ENCODE data around the gene STK26.
"Not testable (repeated sequence)": the region's sequence is repeated elsewhere in the genome, so short reads cannot be mapped to it uniquely, and the experiment has no call there.

STK26 gene
- long read RNA-seq, donor 1, result 0 reads
- long read RNA-seq, donor 2, result 0 reads
- long read RNA-seq, donor 3, result 0 reads
- long read RNA-seq, donor 4, result 0 reads
- long read RNA-seq, donor 5, partial matches to known transcripts, result 0 of 1 reads
- long read RNA-seq, donor 5, other reads (novel, unspliced or antisense), result 0 of 1 reads
- long read RNA-seq, donor 6, result 0 reads
- long read RNA-seq, donor 7, partial matches to known transcripts, result 0 of 3 reads
- long read RNA-seq, donor 7, other reads (novel, unspliced or antisense), result 0 of 3 reads
- long read RNA-seq, donor 8, partial matches to known transcripts, result 0 of 1 reads
- long read RNA-seq, donor 8, other reads (novel, unspliced or antisense), result 0 of 1 reads

- DNase-seq, result peak; percentile 68
These were observed at the start of gene STK26 for GRCh38 chrX:132022967-132023895. Gene STK26 (plus strand): TSS chrX:132023302. CDS start chrX:132023618, 316 bp downstream.

GRCh38 chrX:131975851-131976250 lies 47.3 kb upstream of the STK26 start:
- DNase-seq, result no peak

- DNase-seq, result no peak
These were observed 45.5 kb upstream of the STK26 start for GRCh38 chrX:131977619-131978018.

- DNase-seq, result no peak
These were observed 44.0 kb upstream of the STK26 start for GRCh38 chrX:131979116-131979515.

GRCh38 chrX:131985526-131986049 lies 37.5 kb upstream of the STK26 start:
- DNase-seq, result no peak

GRCh38 chrX:131987252-131987651 lies 35.9 kb upstream of the STK26 start:
- no peak for DNase-seq

- DNase-seq, result no peak
These were observed 34.9 kb upstream of the STK26 start for GRCh38 chrX:131988236-131988635.

- no peak for DNase-seq
These were observed 22.0 kb upstream of the STK26 start for GRCh38 chrX:132001127-132001526.

- no peak for DNase-seq
These were observed 18.4 kb upstream of the STK26 start for GRCh38 chrX:132004728-132005127.

GRCh38 chrX:132009350-132009749 lies 13.8 kb upstream of the STK26 start:
- DNase-seq, result no peak

GRCh38 chrX:132010213-132010612 lies 12.9 kb upstream of the STK26 start:
- DNase-seq, result not testable (repeated sequence)

- no peak for DNase-seq
These were observed 7.2 kb upstream of the STK26 start for GRCh38 chrX:132015875-132016274.

GRCh38 chrX:132016628-132017430 lies 6.3 kb upstream of the STK26 start:
- DNase-seq, result no peak

- no peak for DNase-seq
These were observed 5.5 kb upstream of the STK26 start for GRCh38 chrX:132017431-132018185.

- DNase-seq, result no peak
These were observed 720 bp upstream of the STK26 start for GRCh38 chrX:132022198-132022966.

- DNase-seq, result peak; percentile 36
These were observed 839 bp downstream of the STK26 start for GRCh38 chrX:132023896-132024386.

- peak; percentile 12 for DNase-seq
These were observed 1.9 kb downstream of the STK26 start for GRCh38 chrX:132025041-132025440.

- DNase-seq, result no peak
These were observed 7.2 kb downstream of the STK26 start for GRCh38 chrX:132030264-132030663.

- no peak for DNase-seq
These were observed 8.8 kb downstream of the STK26 start for GRCh38 chrX:132031867-132032266.

GRCh38 chrX:132033166-132033565 lies 10.1 kb downstream of the STK26 start:
- DNase-seq, result no peak

Measured in right kidney (tissue), 9 donors.